NOMO-1 treated with DMSO at 0.1 percent for 48 hours (cell line): ENCODE data around the gene SKAP1.

Experiments used
- DNase-seq: peaks from one replicate; lab custom pipeline; 2025; ENCODE audit not compliant: unreplicated experiment; lab: John Stamatoyannopoulos, UW

The SKAP1 gene

GRCh38 chr17:48123111-48123510, 306.9 kb downstream of the SKAP1 start:
- DNase-seq: no peak

- no peak for DNase-seq
Measured at GRCh38 chr17:48122665-48123045, 307.4 kb downstream of the SKAP1 start.

DNA sequence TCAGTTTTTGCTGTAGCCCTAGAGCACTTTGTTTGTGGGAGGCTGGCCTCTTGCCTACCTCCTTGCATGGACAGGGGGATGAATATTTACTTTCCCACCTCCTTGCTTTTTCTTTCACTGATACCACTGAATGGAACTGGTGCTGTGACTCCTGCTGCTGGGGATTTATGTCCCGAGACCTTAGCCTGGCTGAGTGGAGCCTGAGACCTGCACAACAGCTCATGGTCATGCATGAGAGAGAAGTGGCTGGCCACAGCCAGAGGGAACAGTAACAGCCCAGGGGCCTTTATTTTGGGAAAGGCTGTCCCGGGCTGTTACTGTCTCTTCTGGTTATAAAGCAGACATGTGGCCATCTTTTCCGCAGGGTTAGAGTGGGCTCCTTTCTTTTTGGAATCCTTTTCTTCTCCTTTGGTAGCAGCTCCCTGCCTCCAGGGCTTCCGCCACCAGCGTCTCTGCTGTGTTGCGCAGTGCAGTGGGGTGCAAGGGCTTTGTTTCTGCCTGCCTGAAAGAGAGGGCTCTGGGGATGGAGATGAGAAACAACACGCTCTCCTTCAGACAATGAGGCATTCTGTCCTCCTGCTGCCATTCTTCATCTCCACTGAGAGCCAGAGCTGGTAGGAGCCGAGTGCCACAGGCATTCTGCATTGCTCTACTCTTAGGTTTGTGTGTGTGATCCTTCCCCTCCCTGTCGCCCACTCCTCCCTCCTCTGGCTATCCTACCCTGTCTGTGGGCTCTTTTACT, 307.9 kb downstream of the SKAP1 start:
- DNase-seq: no peak

DNA sequence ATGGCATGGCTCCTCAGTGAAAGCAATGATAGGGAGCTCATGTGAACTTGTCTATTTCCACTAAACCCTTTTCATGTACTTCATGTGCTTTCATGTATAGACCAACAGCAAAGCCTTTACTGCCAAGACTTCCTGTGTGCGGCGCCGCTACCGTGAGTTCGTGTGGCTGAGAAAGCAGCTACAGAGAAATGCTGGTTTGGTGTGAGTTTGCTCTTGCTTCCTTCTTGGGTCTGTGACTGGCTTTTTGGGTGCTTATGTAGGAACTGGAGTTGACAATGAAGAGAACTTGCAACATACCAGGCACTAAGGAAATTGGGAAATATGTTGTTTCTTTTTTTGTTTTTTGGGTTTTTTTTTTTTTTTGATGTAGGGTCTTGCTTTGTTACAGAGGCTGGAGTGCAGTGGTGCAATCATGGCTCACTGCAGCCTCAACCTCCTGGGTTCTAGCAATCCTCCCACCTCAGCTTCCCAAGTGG, 316.8 kb downstream of the SKAP1 start:
- DNase-seq: peak; percentile 93

DNA sequence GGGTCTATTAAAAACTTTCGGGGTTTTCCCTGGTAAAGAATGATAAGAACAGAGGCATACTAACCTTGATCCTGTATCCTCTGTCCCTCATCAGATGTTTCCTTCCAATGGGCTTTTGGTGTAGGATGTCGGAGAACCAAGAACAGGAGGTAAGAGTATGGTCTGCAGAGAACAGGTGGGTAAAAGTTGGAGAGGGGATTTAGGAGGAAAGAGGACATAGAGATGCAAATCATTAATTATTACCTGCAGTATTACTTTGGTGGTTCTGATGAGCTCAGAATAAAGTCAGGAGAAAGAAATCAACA, 318.1 kb downstream of the SKAP1 start:
- no peak for DNase-seq

GRCh38 chr17:48110761-48111160, 319.3 kb downstream of the SKAP1 start:
- DNase-seq: no peak

DNA sequence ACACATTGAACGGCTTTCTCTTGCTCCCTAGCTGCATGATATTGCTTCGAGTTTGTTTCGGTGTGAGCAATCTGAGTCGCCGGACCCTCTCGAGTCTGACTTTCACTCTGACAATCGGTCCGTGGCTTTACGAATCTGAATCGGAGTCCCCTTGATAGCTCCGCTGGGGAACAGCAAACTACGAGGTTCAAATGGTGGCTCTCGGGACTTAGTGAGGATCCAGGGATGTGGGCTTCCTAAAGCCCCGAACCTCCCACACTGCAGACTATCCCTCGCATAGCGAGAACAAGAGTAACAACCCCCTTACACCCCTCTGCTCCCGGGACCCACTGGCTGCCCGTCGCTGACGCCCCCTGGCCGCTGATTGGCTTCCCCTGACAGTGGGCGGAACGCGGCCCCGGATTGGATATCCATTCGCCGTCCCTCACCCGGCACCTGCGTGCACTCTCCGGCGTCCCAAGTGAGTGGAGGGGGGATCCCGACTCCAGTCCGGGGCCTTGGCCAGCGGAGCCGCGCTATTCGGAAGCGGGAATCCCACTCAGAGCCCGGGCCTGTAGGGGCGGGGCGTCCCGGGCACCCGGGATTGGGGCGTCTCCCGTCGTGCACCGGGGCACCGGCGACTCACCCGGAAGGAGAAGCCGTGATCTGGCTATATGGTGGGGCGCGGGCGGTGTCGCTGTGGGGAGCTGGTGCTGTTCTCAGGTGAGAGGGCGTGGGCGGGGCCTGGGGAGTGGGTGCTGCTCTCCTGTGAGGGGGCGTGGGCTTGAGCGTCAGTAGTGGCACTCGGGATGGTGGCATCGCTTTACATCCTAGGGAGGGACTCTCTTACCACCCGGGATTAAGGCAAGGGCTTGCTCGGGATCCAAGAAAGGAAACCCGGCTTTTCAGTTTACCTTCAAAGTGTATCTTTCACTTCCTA, 322.6 kb downstream of the SKAP1 start, which contains the start of gene SNX11:
SNX11 (plus strand) TSS at position 630 of the 919 bp plus-strand sequence. CDS start 4,278 bp downstream, outside the sequence.
- peak; percentile 78 for DNase-seq

DNA sequence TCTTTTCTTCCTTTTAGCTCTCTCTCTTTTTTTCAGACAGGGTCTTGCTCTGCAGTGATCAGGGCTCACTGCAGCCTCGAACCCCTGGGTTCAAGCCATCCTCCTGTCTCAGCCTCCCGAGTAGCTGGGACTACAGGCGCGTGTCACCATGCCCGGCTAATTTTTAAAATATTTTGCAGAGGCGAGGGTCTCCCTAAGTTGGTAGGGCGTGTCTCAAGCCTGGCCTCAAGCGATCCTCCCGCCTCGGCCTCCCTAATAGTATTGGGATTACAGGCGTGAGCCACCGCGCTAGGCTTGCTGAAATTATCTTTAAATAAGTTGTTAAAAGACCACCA, 323.2 kb downstream of the SKAP1 start:
- no peak for DNase-seq

DNA sequence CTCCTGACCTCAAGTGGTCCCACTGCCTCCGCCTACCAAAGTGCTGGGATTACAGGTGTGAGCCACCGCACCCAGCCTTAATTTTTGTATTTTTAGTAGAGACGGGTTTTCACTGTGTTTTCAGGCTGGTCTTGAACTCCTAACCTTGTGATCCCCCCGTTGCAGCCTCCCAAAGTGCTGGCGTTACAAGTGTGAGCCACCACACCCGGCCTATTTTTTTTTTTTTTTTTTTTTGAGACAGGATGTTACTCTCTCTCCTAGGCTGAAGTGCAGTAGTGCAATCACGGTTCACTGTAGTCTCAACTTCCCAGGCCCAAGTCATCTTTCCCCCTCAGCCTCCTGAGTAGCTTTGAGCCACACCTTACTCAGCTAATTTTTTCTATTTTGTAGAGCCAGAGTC, 325.6 kb downstream of the SKAP1 start:
- DNase-seq: no peak

DNA sequence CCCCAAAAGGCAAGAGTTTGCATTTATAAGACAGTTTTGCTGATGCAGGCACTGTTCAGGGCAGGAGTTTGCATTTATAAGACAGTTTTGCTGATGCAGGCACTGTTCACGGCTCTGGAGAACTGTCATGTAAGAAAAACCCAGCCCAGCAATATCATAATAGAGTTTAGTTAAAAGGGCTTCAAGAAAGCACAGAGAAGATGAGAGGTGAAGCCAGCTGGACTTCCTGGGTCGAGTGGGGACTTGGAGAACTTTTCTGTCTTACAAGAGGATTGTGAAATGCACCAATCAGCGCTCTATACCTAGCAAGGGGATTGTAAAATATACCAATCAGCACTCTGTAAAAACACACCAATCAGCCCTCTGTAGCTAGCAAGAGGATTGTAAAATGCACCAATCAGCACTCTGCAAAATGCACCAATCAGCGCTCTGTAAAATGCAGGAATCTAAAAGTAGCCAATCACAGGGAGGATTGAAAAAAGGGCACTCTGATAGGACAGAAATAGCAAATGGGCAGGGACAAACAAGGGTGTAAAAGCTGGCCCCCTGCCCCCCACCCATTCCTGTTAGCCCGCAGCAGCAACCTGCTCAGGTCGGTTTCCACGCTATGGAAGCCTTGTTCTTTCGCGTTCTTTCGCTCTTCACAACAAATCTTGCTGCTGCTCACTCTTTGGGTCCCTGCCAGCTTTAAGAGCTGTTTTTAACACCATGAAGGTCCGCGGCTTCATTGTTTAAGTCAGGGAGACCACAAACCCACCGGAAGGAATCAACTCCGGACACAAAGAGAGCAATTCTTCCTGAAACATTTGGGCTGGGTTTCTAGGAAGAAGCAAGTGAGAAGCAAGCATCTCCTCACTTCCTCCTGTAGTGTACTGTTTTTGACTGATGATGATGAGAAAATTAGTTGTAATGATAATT, 327.0 kb downstream of the SKAP1 start:
- DNase-seq: peak; percentile 30

DNA sequence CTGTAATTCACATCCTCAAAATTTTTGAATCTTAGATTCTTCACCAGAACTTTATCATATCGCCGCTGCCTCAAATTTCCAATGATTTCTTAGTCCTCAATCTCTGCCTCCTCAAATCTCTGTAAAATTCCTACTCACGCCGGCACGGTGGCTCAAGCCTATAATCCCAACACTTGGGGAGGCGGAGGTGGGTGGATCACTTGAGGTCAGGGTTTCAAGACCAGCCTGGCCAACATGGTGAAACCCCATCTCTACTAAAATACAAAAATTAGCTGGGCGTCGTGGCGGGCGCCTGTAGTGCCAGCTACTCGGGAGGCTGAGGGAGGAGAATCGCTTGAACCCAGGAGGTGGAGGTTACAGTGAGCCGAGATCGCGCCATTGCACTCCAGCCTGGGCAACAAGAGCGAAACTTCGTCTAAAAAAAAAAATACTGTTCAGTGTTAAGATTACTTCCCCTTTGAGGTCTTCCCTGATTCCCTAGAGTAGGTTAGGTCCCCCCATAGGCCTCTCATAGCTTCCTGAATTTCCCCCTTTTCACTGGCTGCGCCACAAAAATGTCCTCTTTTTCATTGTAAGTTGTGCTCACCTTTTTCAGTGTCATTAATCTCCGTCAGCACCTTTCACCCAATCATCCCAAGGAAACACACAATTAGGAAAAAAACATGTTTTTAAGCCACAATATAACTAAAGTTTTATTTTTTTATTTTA, 327.8 kb downstream of the SKAP1 start:
- peak; percentile 16 for DNase-seq

DNA sequence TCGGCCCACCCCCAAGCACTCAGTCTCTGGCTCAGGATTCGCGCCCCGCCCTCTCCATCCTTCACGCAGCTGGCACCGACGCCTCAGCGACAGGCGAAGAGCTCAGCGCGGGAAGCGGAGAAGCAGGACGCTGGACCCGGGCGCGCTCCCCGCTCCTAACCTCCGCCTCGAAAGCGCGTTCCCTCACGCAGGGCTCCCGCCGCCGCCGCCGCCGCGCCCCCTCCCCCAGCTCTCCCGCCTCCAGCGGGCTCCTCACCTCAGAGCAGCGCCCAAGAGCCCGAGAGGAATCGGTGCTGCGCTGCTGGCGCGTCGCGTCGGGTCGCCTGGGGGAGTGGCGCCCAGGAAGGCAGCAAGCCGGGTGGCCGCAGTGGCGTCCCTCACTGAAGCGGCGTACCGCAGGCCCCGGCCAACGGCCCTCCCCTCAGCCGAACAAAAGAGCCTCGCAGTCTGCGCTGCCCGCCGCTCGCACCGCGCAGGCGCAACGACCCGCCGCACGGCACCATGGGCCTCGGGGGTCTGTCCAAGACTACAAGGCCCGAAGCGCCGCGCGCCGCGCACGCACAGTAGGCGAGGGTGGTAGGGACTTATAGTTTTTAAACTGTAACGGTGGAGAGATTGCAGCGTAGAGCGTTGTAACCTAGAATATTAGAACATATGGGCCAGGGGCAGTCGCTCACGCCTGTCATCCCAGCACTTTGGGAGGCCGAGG, 328.8 kb downstream of the SKAP1 start, which contains the start of gene CBX1:
CBX1 (minus strand) TSS at position 467 of the 709 bp plus-strand sequence. CDS start 24,474 bp downstream, outside the sequence.
- DNase-seq: peak; percentile 84

DNA sequence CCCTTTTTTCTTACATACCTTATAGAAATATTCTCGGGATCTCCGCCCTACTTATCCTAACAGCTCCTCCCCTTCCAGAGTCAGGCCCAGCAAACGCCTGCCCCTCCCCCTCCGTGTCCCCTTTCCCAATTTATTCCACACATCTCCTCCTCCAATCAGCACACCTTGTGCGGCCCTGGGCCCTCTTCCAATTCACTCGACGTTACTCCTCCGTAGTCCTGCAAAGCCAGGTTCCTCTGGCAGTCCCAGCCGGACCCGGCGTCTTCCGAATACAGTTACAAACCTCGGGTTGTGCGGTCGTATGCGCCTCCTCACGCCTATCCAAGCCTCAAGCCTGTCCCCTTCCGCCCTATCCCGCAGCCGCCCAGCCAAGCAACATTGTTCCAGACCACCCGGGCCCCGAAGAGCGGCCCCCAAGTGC, 329.4 kb downstream of the SKAP1 start:
- DNase-seq: no peak

DNA sequence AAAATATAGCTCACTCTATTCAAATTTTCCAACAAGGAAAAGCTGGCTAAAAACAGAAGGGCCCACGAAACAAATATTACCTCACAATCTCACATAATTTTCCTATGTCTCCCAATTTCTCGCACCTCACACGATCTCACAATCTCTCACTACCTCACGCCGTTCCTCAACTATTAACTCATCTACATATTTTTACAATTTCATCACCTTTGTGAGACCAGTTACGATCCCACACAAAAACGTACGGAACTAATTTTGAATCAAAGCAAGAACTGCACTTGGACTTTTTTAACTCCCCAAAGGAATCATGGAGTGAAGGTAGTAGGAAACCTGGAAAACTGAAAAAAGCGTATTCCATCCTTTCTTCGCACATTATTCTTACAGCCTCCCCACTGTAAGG, 329.9 kb downstream of the SKAP1 start:
- DNase-seq: no peak

GRCh38 chr17:48095611-48096010, 334.4 kb downstream of the SKAP1 start:
- DNase-seq: no peak

GRCh38 chr17:48093341-48094045, 336.5 kb downstream of the SKAP1 start:
- no peak for DNase-seq

DNA sequence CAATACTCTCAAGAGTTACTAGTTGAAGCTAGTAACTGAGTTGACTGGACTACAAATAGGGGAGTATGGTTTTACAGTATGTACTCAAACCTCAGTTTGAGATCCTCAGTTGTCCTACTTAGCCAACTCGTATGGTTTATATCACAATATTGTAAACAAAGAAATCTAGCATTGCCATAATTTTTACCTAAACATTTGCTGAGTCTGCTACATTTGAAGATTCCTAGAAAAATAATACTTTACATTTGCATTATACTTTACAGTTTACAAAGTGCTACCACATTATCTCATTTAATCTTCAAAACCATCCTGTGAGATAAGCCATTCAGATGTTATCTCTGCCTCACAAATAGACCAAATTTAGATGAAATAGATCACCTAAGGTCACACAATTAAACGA, 345.1 kb downstream of the SKAP1 start:
- DNase-seq: no peak
